T-helper 1 cell treated with Interleukin-12 subunit alpha and Interleukin-12 subunit beta and Interleukin-4 antibody, amounts not matched to agents 30 μg/mL and 1 μg/mL, for 36 hours (primary cell): ENCODE measurements around the gene PSD4.

Experiments used
- H3K27ac Mint-ChIP-seq: one replicate; pipeline ENCODE4 v1.8.0; 2021; ENCODE audit warnings: mild to moderate bottlenecking, mixed read lengths
- H3K27me3 Mint-ChIP-seq: one replicate; pipeline ENCODE4 v1.8.0; 2021; ENCODE audit warnings: low read depth, mixed read lengths
- H3K36me3 Mint-ChIP-seq: one replicate; pipeline ENCODE4 v1.8.0; 2021; ENCODE audit warnings: low read depth, mixed read lengths
- H3K4me1 Mint-ChIP-seq: one replicate; pipeline ENCODE4 v1.8.0; 2021; ENCODE audit warnings: low read depth, mixed read lengths
- H3K4me3 Mint-ChIP-seq: one replicate; pipeline ENCODE4 v1.8.0; 2021; ENCODE audit warnings: mild to moderate bottlenecking, moderate library complexity, mixed read lengths
- H3K9me3 Mint-ChIP-seq: one replicate; pipeline ENCODE4 v1.8.0; 2021; ENCODE audit warnings: mixed read lengths

Gene PSD4

GRCh38 chr2:113171334-113172075 lies 2.3 kb upstream of the PSD4 start:
- Mint-ChIP-seq H3K27me3 (no peaks in the 10 kb centered on the region), H3K36me3 (peaks cover 34% of the 10 kb centered on the region), H3K9me3 (peaks cover 6% of the 10 kb centered on the region), H3K4me1 (peaks cover 61% of the 10 kb centered on the region), H3K27ac (peak overlapping the region; percentile 29), H3K4me3 (peak overlapping the region; percentile 40)

GRCh38 chr2:113172721-113173541 lies 840 bp upstream of the PSD4 start:
- Mint-ChIP-seq H3K4me3 (peak overlapping the region; percentile 88), H3K4me1 (peaks cover 60% of the 10 kb centered on the region), H3K27me3 (no peaks in the 10 kb centered on the region), H3K9me3 (peaks cover 6% of the 10 kb centered on the region), H3K27ac (peak overlapping the region; percentile 83), H3K36me3 (peaks cover 43% of the 10 kb centered on the region)

GRCh38 chr2:113174376-113174750 lies 592 bp downstream of the PSD4 start:
- H3K36me3 Mint-ChIP-seq: peaks cover 53% of the 10 kb centered on the region
- peaks cover 62% of the 10 kb centered on the region for H3K4me1 Mint-ChIP-seq
- H3K4me3 Mint-ChIP-seq: peak overlapping the region; percentile 88
- peaks cover 6% of the 10 kb centered on the region for H3K9me3 Mint-ChIP-seq
- no peaks in the 10 kb centered on the region for H3K27me3 Mint-ChIP-seq
- H3K27ac Mint-ChIP-seq: peak overlapping the region; percentile 83

- no peaks in the 10 kb centered on the region for H3K27me3 Mint-ChIP-seq
- peaks cover 6% of the 10 kb centered on the region for H3K9me3 Mint-ChIP-seq
- H3K36me3 Mint-ChIP-seq: peaks cover 50% of the 10 kb centered on the region
- H3K4me1 Mint-ChIP-seq: peaks cover 65% of the 10 kb centered on the region
- H3K27ac Mint-ChIP-seq: peak overlapping the region; percentile 83
- H3K4me3 Mint-ChIP-seq: peak overlapping the region; percentile 88
Measured at GRCh38 chr2:113175042-113175628, 1.4 kb downstream of the PSD4 start.

DNA sequence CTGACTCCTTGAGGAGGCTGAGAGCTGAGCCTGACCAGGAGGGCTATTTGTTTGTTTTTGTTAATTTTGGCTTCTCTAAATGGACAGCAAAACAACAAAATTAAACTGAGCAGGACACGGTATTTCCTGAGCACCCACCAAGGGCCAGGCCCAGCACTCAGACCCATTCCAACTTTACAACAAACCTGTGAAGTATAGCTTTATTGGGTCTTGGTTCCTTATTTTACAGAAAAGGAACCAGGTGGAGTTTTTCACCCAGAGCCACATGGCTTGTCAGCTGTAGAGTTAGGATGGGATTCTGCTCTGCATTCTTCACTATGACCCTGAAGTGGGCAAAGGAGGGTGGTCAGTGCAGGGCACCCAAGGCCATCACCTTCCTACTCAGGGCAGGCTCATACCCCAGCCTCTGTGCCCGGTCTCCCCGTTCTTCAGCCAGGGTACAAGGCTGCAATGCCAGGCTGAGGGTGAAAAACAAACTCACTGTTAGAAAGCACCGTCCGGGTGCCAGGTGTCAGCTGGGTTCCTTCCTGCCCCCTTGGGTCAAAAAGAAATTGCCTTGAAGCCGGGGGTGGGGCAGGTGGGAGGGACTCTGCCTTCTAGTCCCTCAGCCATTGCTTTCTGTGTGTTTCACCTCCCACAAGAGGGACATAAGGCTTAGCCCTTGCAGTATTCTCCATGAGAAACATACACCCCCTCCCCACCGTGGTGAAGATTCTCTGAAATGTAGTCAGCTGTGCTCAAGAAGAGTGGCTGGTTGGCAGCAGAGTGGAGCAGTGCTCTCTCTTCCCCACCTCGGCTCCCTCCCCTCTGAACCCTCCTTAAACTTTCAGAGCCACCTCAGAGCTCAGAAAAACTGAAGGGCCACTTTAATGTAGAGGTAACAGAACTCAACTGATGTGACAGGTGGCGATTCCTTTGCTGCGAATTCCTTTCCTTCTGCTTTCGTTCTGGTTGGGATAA lies 2.2 kb downstream of the PSD4 start:
- Mint-ChIP-seq H3K36me3 (peaks cover 55% of the 10 kb centered on the region), H3K27ac (peak overlapping the region; percentile 83), H3K4me3 (peak overlapping the region; percentile 88), H3K4me1 (peaks cover 73% of the 10 kb centered on the region), H3K9me3 (peaks cover 4% of the 10 kb centered on the region), H3K27me3 (no peaks in the 10 kb centered on the region)

- Mint-ChIP-seq H3K9me3 (no peaks in the 10 kb centered on the region), H3K36me3 (peaks cover 51% of the 10 kb centered on the region), H3K27ac (peak overlapping the region; percentile 78), H3K4me3 (peak overlapping the region; percentile 88), H3K27me3 (no peaks in the 10 kb centered on the region), H3K4me1 (peaks cover 73% of the 10 kb centered on the region)
Measured at GRCh38 chr2:113176696-113177355, 3.1 kb downstream of the PSD4 start.

DNA sequence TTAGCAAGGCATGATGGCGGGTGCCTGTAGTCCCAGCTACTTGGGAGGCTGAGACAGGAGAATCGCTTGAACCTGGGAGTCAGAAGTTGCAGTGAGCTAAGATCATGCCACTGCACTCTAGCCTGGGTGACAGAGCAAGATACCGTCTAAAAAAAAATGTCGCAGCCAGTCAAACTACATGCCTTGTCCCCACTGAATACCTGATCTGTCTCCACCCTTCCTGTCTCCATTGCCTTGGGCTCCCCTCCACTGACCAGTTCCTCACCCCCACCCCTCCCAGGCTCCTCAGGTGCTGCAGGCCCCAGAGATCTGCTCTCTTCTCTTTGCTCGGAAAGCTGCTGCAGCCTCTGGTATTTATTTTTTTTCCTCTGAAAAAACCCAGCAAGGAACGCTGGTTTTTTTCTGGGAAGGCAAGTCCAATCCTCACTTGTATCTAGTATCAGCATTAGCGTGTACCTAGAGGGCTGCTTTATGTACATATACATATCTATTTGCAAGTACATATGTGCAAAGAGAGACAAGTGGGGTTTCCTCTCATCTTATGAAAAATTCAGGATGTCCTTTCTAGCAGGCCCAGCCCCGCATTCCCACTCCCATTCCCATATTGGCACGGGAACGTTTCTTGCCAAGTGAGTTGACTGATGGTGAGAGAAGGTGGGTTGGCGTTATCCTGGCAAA lies 4.4 kb downstream of the PSD4 start:
- Mint-ChIP-seq H3K4me3 (peak overlapping the region; percentile 81), H3K9me3 (no peaks in the 10 kb centered on the region), H3K36me3 (peaks cover 55% of the 10 kb centered on the region), H3K27me3 (no peaks in the 10 kb centered on the region), H3K27ac (peak overlapping the region; percentile 90), H3K4me1 (peaks cover 72% of the 10 kb centered on the region)

DNA sequence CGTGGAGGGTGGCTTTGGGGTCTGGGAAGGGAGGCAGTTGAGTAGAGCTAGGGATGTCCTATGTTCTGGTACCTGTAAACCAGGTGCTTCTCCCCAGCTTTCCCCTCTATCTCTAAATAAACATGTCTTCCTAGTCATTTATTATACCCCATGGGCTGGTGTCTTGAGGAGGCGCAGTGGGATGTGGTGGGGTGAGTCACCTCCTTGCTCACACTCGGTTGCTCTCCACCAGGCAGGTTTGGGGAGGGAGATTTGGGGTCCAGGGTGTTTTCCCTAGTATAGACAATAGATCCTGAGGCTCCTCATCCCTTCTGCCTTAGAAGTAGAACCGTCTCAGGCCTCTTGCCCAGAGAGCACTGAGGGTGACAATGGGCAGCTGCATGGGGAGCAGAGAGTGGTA lies 5.1 kb downstream of the PSD4 start:
- H3K4me3 Mint-ChIP-seq: peak overlapping the region; percentile 81
- H3K27ac Mint-ChIP-seq: peak overlapping the region; percentile 90
- H3K9me3 Mint-ChIP-seq: no peaks in the 10 kb centered on the region
- H3K36me3 Mint-ChIP-seq: peaks cover 57% of the 10 kb centered on the region
- H3K27me3 Mint-ChIP-seq: no peaks in the 10 kb centered on the region
- peaks cover 73% of the 10 kb centered on the region for H3K4me1 Mint-ChIP-seq

- peaks cover 74% of the 10 kb centered on the region for H3K4me1 Mint-ChIP-seq
- peak overlapping the region; percentile 81 for H3K4me3 Mint-ChIP-seq
- H3K27me3 Mint-ChIP-seq: no peaks in the 10 kb centered on the region
- no peaks in the 10 kb centered on the region for H3K9me3 Mint-ChIP-seq
- peak overlapping the region; percentile 90 for H3K27ac Mint-ChIP-seq
- peaks cover 53% of the 10 kb centered on the region for H3K36me3 Mint-ChIP-seq
Measured at GRCh38 chr2:113179446-113180045, 5.8 kb downstream of the PSD4 start.

GRCh38 chr2:113180131-113180946 lies 6.6 kb downstream of the PSD4 start:
- Mint-ChIP-seq H3K4me3 (peak overlapping the region; percentile 73), H3K9me3 (no peaks in the 10 kb centered on the region), H3K27me3 (no peaks in the 10 kb centered on the region), H3K4me1 (peaks cover 76% of the 10 kb centered on the region), H3K36me3 (peaks cover 52% of the 10 kb centered on the region), H3K27ac (peak overlapping the region; percentile 58)

DNA sequence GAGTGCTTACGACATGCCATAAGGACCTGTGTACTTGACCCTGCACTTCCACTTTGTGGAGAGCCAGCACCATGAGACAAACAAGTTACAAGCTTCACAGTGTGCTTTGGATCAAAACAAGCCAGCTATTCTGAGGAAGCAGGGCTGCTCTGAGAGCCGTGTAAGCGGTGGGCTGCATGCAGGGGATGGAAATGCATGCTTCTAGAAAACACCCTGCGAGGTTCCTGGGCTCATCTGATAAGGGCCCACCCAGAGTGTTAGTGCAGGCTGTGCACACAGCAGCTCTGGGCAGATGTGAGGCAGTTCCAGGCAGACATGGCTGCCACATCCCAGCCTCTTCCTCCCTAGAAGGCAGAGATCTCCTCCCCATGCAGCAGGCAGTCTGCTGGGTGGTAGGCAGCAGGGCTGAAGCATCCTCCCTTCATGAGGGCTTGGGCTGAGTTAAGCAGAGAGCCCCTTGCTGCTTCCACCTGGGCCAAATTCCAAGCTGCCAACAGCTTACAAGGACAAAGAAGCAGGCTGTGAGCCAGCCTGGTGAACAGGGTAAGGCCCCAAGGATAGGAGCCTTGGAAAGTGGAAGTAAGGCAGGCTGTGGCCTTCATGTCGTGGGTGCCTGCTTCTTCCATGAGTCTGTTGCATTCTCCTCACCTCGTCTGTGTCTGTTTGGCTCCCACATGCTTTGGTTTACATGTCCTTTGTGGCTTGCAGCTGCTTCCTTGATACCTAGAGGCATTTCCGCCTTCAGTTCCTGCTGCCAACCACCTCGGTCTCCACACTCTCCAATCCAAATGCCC lies 7.7 kb downstream of the PSD4 start:
- Mint-ChIP-seq H3K36me3 (peaks cover 55% of the 10 kb centered on the region), H3K27ac (peak overlapping the region; percentile 58), H3K9me3 (no peaks in the 10 kb centered on the region), H3K4me1 (peaks cover 80% of the 10 kb centered on the region), H3K4me3 (peak overlapping the region; percentile 73), H3K27me3 (no peaks in the 10 kb centered on the region)
